Measurements from ENCODE around the gene STK32B.

GRCh38 chr4:5126231-5126630, 75.0 kb downstream of the STK32B start:
- no peak for TF ChIP-seq CTCF (IDR thresholded peaks at IDR 0.05)
- TF ChIP-seq POLR2A (IDR thresholded peaks at IDR 0.05) = no peak

Measured in stomach (tissue), 4 donors.